Tibial artery (tissue), 4 donors: ENCODE data around the gene LOXHD1.

Source experiments
- DNase-seq, 2 donors: peaks; one replicate each; pipeline ENCODE4 v3.0.0-alpha.2; 2019
- H3K27ac ChIP-seq, 2 donors: fragments of 200-600 bp; sonication (generic) in 1 of 2; 1 replicate in 1 of 2; 2 replicates in 1 of 2; pipeline ENCODE4 v1.5.1; 2018 to 2019; ENCODE audit warnings: mild to moderate bottlenecking in 1 of 2
- H3K27me3 ChIP-seq, 2 donors: fragments of 200-600 bp; sonication (generic) in 1 of 2; one replicate each; pipeline versions ENCODE4 v1.5.1 to v1.6.0; 2016 to 2019
- H3K36me3 ChIP-seq, 3 donors: fragments of 200-600 bp; sonication (generic) in 2 of 3; one replicate each; pipeline ENCODE4 v1.5.1; 2016 to 2019; ENCODE audit warnings: mild to moderate bottlenecking in 2 of 3
- H3K4me1 ChIP-seq, 4 donors: fragments of 200-600 bp; sonication (generic) in 2 of 4; 1 replicate in 3 of 4; 2 replicates in 1 of 4; pipeline ENCODE4 v1.5.1; 2016 to 2019
- H3K4me3 ChIP-seq, 2 donors: fragments of 200-600 bp; sonication (generic) in 1 of 2; 1 replicate in 1 of 2; 2 replicates in 1 of 2; pipeline ENCODE4 v1.5.1; 2018 to 2019; ENCODE audit warnings: mild to moderate bottlenecking in 2 of 2
- H3K9me3 ChIP-seq, 3 donors: fragments of 200-600 bp; sonication (generic) in 1 of 3; one replicate each; pipeline ENCODE4 v1.5.1; 2016 to 2019
- CTCF ChIP-seq, 2 experiments: fragments of 200-600 bp in 1 of 2; fragments of 450-650 bp in 1 of 2; IDR thresholded peaks; one replicate each; pipeline ENCODE4 v1.5.1; 2017 to 2019; ENCODE audit warnings: antibody characterized with exemption in 2 of 2, mild to moderate bottlenecking in 1 of 2, moderate library complexity in 1 of 2
- intact Hi-C: fragments of 100-400 bp; cut with DNase I; formaldehyde crosslinking; loops from one replicate; pipeline ENCODE4 v1.15.0; 2023; ENCODE audit warnings: low total_unique reads

LOXHD1 gene

GRCh38 chr18:46554406-46555080 is 102.5 kb downstream of the LOXHD1 start:
- Histone ChIP-seq H3K4me3 (no peak overlapping the region), H3K9me3 (peaks cover 0 to 7% (median 0%) of the 10 kb centered on the region in 3 donors), H3K36me3 (no peaks in the 10 kb centered on the region), H3K27ac (no peak overlapping the region), H3K27me3 (no peaks in the 10 kb centered on the region), H3K4me1 (no peaks in the 10 kb centered on the region)
- no peak for DNase-seq
- TF ChIP-seq CTCF (IDR thresholded peaks at IDR 0.05) = no peak
- intact Hi-C loops = no loop called here

- intact Hi-C loops = no loop called here
- no peaks in the 10 kb centered on the region for H3K4me1 ChIP-seq
- no peak for DNase-seq
These were observed 106.4 kb downstream of the LOXHD1 start for GRCh38 chr18:46550609-46551008.

GRCh38 chr18:46547520-46547919 is 109.5 kb downstream of the LOXHD1 start:
- intact Hi-C loops = no loop called here
- H3K36me3 ChIP-seq = no peaks in the 10 kb centered on the region
- H3K27ac ChIP-seq = no peak overlapping the region
- no peak overlapping the region for H3K4me3 ChIP-seq
- no peaks in the 10 kb centered on the region for H3K27me3 ChIP-seq
- no peak for DNase-seq
- H3K9me3 ChIP-seq = peaks cover 0 to 7% (median 0%) of the 10 kb centered on the region in 3 donors
- no peak for TF ChIP-seq CTCF (IDR thresholded peaks at IDR 0.05)
- H3K4me1 ChIP-seq = no peaks in the 10 kb centered on the region

More at GRCh38 chr18:46550609-46551008, 106.4 kb downstream of the LOXHD1 start:
- H3K36me3 ChIP-seq = no peaks in the 10 kb centered on the region
- no peak overlapping the region for H3K4me3 ChIP-seq
- no peak overlapping the region for H3K27ac ChIP-seq
- no peaks in the 10 kb centered on the region for H3K27me3 ChIP-seq
- peaks cover 0 to 7% (median 0%) of the 10 kb centered on the region in 3 donors for H3K9me3 ChIP-seq
- TF ChIP-seq CTCF (IDR thresholded peaks at IDR 0.05) = no peak

- Histone ChIP-seq H3K27ac (no peak overlapping the region), H3K4me3 (no peak overlapping the region), H3K27me3 (no peaks in the 10 kb centered on the region), H3K4me1 (no peaks in the 10 kb centered on the region), H3K36me3 (no peaks in the 10 kb centered on the region), H3K9me3 (peaks cover 0 to 7% (median 0%) of the 10 kb centered on the region in 3 donors)
- intact Hi-C loops = no loop called here
- no peak for TF ChIP-seq CTCF (IDR thresholded peaks at IDR 0.05)
- no peak for DNase-seq
These were observed 110.8 kb downstream of the LOXHD1 start for GRCh38 chr18:46546111-46546640.

- Histone ChIP-seq H3K4me1 (no peaks in the 10 kb centered on the region), H3K27ac (no peak overlapping the region), H3K36me3 (no peaks in the 10 kb centered on the region), H3K9me3 (no peaks in the 10 kb centered on the region), H3K4me3 (no peak overlapping the region), H3K27me3 (no peaks in the 10 kb centered on the region)
- intact Hi-C loops = no loop called here
- TF ChIP-seq CTCF (IDR thresholded peaks at IDR 0.05) = no peak
- no peak for DNase-seq
These were observed 114.5 kb downstream of the LOXHD1 start for GRCh38 chr18:46542545-46542944.
